ENCODE measurements around the gene TRMT1L.
"Not testable (repeated sequence)": the region's sequence is repeated elsewhere in the genome, so short reads cannot be mapped to it uniquely, and the experiment has no call there.

Gene TRMT1L
- long read RNA-seq, full-length matches to known transcripts, result 157 of 194 reads
- long read RNA-seq, partial matches to known transcripts, result 28 of 194 reads
- long read RNA-seq, other reads (novel, unspliced or antisense), result 9 of 194 reads

- peak within 1 kb of the TSS; percentile 96 for H3K27ac ChIP-seq (replicated peaks)
- TF ChIP-seq SPI1 (IDR thresholded peaks at IDR 0.05; ENCODE audit: borderline replicate concordance, low read depth), result peak; percentile 57; the same call in 1 of the 2 replicates
- TF ChIP-seq REST (IDR thresholded peaks at IDR 0.05; ENCODE audit: insufficient replicate concordance, low read depth), result no peak
- peak; percentile 81 for TF ChIP-seq POLR2AphosphoS5 (IDR thresholded peaks at IDR 0.05; ENCODE audit: low read depth)
- TF ChIP-seq CTCF (IDR thresholded peaks at IDR 0.05; ENCODE audit: insufficient read depth, low read length), result no peak
- TF ChIP-seq GABPA (IDR thresholded peaks at IDR 0.05; ENCODE audit: low read depth), result peak; percentile 67; the same call in 1 of the 2 replicates
Observed at GRCh38 chr1:185156854-185157598, at the start of gene TRMT1L, which contains the start of gene SWT1. Gene TRMT1L, minus strand, starts transcription at chr1:185156953. Its CDS starts 241 bp downstream, at chr1:185156712. Gene SWT1, plus strand, starts transcription at chr1:185157167. Its CDS starts 3,675 bp downstream, at chr1:185160842.

GRCh38 chr1:185200889-185201288 lies 44.1 kb upstream of the TRMT1L start:
- DNase-seq (ENCODE audit: low read depth in 1 of 2, low spot score in 1 of 2), result no peak
- H3K27ac ChIP-seq (replicated peaks), result no peak overlapping the region
- TF ChIP-seq REST (IDR thresholded peaks at IDR 0.05; ENCODE audit: insufficient replicate concordance, low read depth) (no peak), GABPA (IDR thresholded peaks at IDR 0.05; ENCODE audit: low read depth) (no peak), SPI1 (IDR thresholded peaks at IDR 0.05; ENCODE audit: borderline replicate concordance, low read depth) (no peak)

More at GRCh38 chr1:185156854-185157598, at the start of gene TRMT1L, which contains the start of gene SWT1:
- H3K27me3 ChIP-seq (ENCODE audit: insufficient read depth, poor library complexity, severe bottlenecking), result no peaks in the 10 kb centered on the region
- peak; percentile 94 to 99 for DNase-seq (ENCODE audit: low read depth in 1 of 2, low spot score in 1 of 2)
- H3K4me3 ChIP-seq (replicated peaks; ENCODE audit: insufficient read depth, low read length), result peak within 1 kb of the TSS; percentile 95

GRCh38 chr1:185198712-185199111 lies 42.0 kb upstream of the TRMT1L start:
- DNase-seq (ENCODE audit: low read depth in 1 of 2, low spot score in 1 of 2); H3K27me3 ChIP-seq (ENCODE audit: insufficient read depth, poor library complexity, severe bottlenecking); H3K4me3 ChIP-seq (replicated peaks; ENCODE audit: insufficient read depth, low read length); H3K27ac ChIP-seq (replicated peaks): not testable (repeated sequence)

More at GRCh38 chr1:185200889-185201288, 44.1 kb upstream of the TRMT1L start:
- Histone ChIP-seq H3K27me3 (ENCODE audit: insufficient read depth, poor library complexity, severe bottlenecking) (no peaks in the 10 kb centered on the region), H3K4me3 (replicated peaks; ENCODE audit: insufficient read depth, low read length) (no peak overlapping the region)

- TF ChIP-seq GABPA (IDR thresholded peaks at IDR 0.05; ENCODE audit: low read depth), result no peak
- TF ChIP-seq CTCF (IDR thresholded peaks at IDR 0.05; ENCODE audit: insufficient read depth, low read length), result no peak
- no peak for TF ChIP-seq REST (IDR thresholded peaks at IDR 0.05; ENCODE audit: insufficient replicate concordance, low read depth)
- no peak for TF ChIP-seq POLR2AphosphoS5 (IDR thresholded peaks at IDR 0.05; ENCODE audit: low read depth)
- TF ChIP-seq SPI1 (IDR thresholded peaks at IDR 0.05; ENCODE audit: borderline replicate concordance, low read depth), result no peak
- no peak overlapping the region for H3K27ac ChIP-seq (replicated peaks)
- no peaks in the 10 kb centered on the region for H3K27me3 ChIP-seq (ENCODE audit: insufficient read depth, poor library complexity, severe bottlenecking)
- DNase-seq (ENCODE audit: low read depth in 1 of 2, low spot score in 1 of 2), result no peak
- H3K4me3 ChIP-seq (replicated peaks; ENCODE audit: insufficient read depth, low read length), result no peak overlapping the region
Observed at GRCh38 chr1:185193756-185194155, 37.0 kb upstream of the TRMT1L start.

Data from HL-60 (cell line).